HCT116 (cell line): Measurements from ENCODE around the gene SEH1L. TPM values are rescaled to one million over a fixed set of nuclear protein-coding genes. Genes with fewer than 3 reads are reported as not detected.

ENCODE experiments used
- ATAC-seq: fragments of 200-7000 bp; cut with Tn5 transposase; 2 replicates; pipeline ENCODE4 v1.9.1; 2020; ENCODE audit warnings: mild to moderate bottlenecking, moderate library complexity
- BruUV-seq: library from RNA; stranded (reverse); fragments of 400-500 nt; replicated peaks from 2 replicates; lab custom pipeline; 2021; lab: Mats Ljungman, UMichigan
- CTCF ChIA-PET: fragments of 300-600 bp; sonication (Branson Sonifier 250); formaldehyde crosslinking; loops from one replicate; lab custom pipeline; 2021; ENCODE audit warnings: antibody characterized with exemption; lab: Charles Lee
- POLR2A ChIA-PET: fragments of 300-600, 350-600 bp; sonication (Branson Sonifier 250); formaldehyde crosslinking; loops from one replicate; lab custom pipeline; 2021; ENCODE audit warnings: antibody characterized with exemption; lab: Charles Lee
- RAD21 ChIA-PET, 2 experiments: fragments of 300-600 bp; sonication (Branson Sonifier 250); formaldehyde crosslinking; loops; one replicate each; lab custom pipeline; 2023; ENCODE audit warnings: low total read pairs in 2 of 2; ENCODE audit not compliant: uncharacterized antibody in 2 of 2, unreplicated experiment in 2 of 2, low non-redundant PET in 1 of 2; lab: Charles Lee
- DNase-seq: peaks from one replicate; pipeline ENCODE4 v3.0.0-alpha.2; 2010; ENCODE audit warnings: low read depth, low spot score
- H2AFZ ChIP-seq: fragments of 200-600 bp; shearing (Covaris generic), sonication (generic); 2 replicates; pipeline ENCODE4 v1.6.1; 2017; ENCODE audit warnings: low read depth, mixed run types, mixed read lengths, antibody characterized with exemption, low read length; ENCODE audit not compliant: poor library complexity, severe bottlenecking
- H3K27ac ChIP-seq: 2 replicates; pipeline ENCODE4 v1.5.1; 2012; ENCODE audit warnings: low read depth, low read length
- H3K27me3 ChIP-seq: fragments of 200-600 bp; sonication (generic); 2 replicates; pipeline ENCODE4 v1.6.1; 2016; ENCODE audit warnings: mixed run types, low read length, mixed read lengths; ENCODE audit not compliant: insufficient read depth
- H3K36me3 ChIP-seq, 2 experiments: fragments of 200-500 bp in 1 of 2; fragments of 200-600 bp in 1 of 2; sonication (Bioruptor generic) in 1 of 2; sonication (generic) in 1 of 2; 2 replicates each; pipeline versions ENCODE4 v1.5.1 to v1.6.1; 2014 to 2016; ENCODE audit warnings: low read length in 2 of 2, inconsistent platforms in 1 of 2, mixed read lengths in 1 of 2, mixed run types in 1 of 2; ENCODE audit not compliant: insufficient read depth in 2 of 2, control insufficient read depth in 1 of 2
- H3K4me1 ChIP-seq, 2 experiments: fragments of 200-600 bp in 1 of 2; sonication (generic) in 1 of 2; 2 replicates each; pipeline versions ENCODE4 v1.5.1 to v1.6.1; 2012 to 2017; ENCODE audit warnings: low read length in 2 of 2, inconsistent platforms in 1 of 2, mild to moderate bottlenecking in 1 of 2, mixed read lengths in 1 of 2, mixed run types in 1 of 2, moderate library complexity in 1 of 2; ENCODE audit not compliant: insufficient read depth in 2 of 2, control insufficient read depth in 1 of 2
- H3K4me2 ChIP-seq: fragments of 200-600 bp; sonication (generic); 2 replicates; pipeline ENCODE4 v1.6.1; 2017; ENCODE audit warnings: mixed run types, low read length, mixed read lengths
- H3K4me3 ChIP-seq, 2 experiments: fragments of 200-600 bp in 1 of 2; sonication (generic) in 1 of 2; replicated peaks in 1 of 2; 2 replicates each; pipeline ENCODE4 v1.5.1; 2011 to 2016; ENCODE audit warnings: low read length in 2 of 2, control low read depth in 1 of 2, low read depth in 1 of 2, mild to moderate bottlenecking in 1 of 2, mixed read lengths in 1 of 2, mixed run types in 1 of 2
- H3K79me2 ChIP-seq: fragments of 200-600 bp; sonication (generic); 2 replicates; pipeline ENCODE4 v1.6.1; 2017; ENCODE audit warnings: mild to moderate bottlenecking, mixed run types, low read length, moderate library complexity, mixed read lengths; ENCODE audit not compliant: insufficient read depth
- H3K9ac ChIP-seq: fragments of 200-600 bp; sonication (generic); 2 replicates; pipeline ENCODE4 v1.6.1; 2016; ENCODE audit warnings: low read length, mixed read lengths
- H3K9me2 ChIP-seq: fragments of 200-600 bp; sonication (generic), shearing (Covaris generic); 2 replicates; pipeline ENCODE4 v1.6.1; 2017; ENCODE audit warnings: mixed run types, mild to moderate bottlenecking, moderate library complexity; ENCODE audit not compliant: insufficient read depth
- H3K9me3 ChIP-seq, 2 experiments: fragments of 200-500 bp in 1 of 2; fragments of 200-600 bp in 1 of 2; sonication (Bioruptor generic) in 1 of 2; sonication (generic) in 1 of 2; 2 replicates each; pipeline ENCODE4 v1.6.1; 2014 to 2017; ENCODE audit warnings: low read length in 2 of 2, mixed read lengths in 2 of 2, inconsistent platforms in 1 of 2, low read depth in 1 of 2, mild to moderate bottlenecking in 1 of 2, mixed run types in 1 of 2, moderate library complexity in 1 of 2; ENCODE audit not compliant: control insufficient read depth in 1 of 2, insufficient read depth in 1 of 2
- H4K20me1 ChIP-seq: fragments of 200-600 bp; sonication (generic), shearing (Covaris generic); 2 replicates; pipeline ENCODE4 v1.6.1; 2017; ENCODE audit warnings: mixed run types, mild to moderate bottlenecking, moderate library complexity; ENCODE audit not compliant: insufficient read depth
- ATF3 ChIP-seq: IDR thresholded peaks from 2 replicates; pipeline ENCODE4 v1.6.1; 2012
- CBX3 ChIP-seq: IDR thresholded peaks from 2 replicates; pipeline ENCODE4 v1.6.1; 2012; ENCODE audit warnings: low read depth
- CEBPB ChIP-seq: IDR thresholded peaks from 2 replicates; pipeline ENCODE4 v1.6.1; 2012; ENCODE audit warnings: low read depth
- CTCF ChIP-seq, 3 experiments: fragments of 200-600 bp in 1 of 3; sonication (generic) in 1 of 3; IDR thresholded peaks in 2 of 3; conservative IDR thresholded peaks in 1 of 3; 2 replicates each; pipeline ENCODE4 v1.5.1; 2012 to 2017; ENCODE audit warnings: low read depth in 2 of 3, low read length in 2 of 3, antibody characterized with exemption in 1 of 3, borderline replicate concordance in 1 of 3, control low read depth in 1 of 3, mild to moderate bottlenecking in 1 of 3, mixed read lengths in 1 of 3, mixed run types in 1 of 3, moderate library complexity in 1 of 3; ENCODE audit not compliant: insufficient read depth in 1 of 3
- EGR1 ChIP-seq: IDR thresholded peaks from 2 replicates; pipeline ENCODE4 v1.6.1; 2012; ENCODE audit warnings: low read depth
- EZH2 ChIP-seq: fragments of 200-600 bp; sonication (generic); IDR thresholded peaks from 2 replicates; pipeline ENCODE4 v1.6.1; 2017; ENCODE audit warnings: antibody characterized with exemption, mixed run types
- EZH2phosphoT487 ChIP-seq: fragments of 200-600 bp; IDR thresholded peaks from 2 replicates; pipeline ENCODE4 v1.6.1; 2018; ENCODE audit warnings: antibody characterized with exemption, borderline replicate concordance
- FOSL1 ChIP-seq: IDR thresholded peaks from 2 replicates; pipeline ENCODE4 v1.6.1; 2012; ENCODE audit warnings: low read depth
- JUND ChIP-seq: IDR thresholded peaks from 2 replicates; pipeline ENCODE4 v1.6.1; 2012
- MAX ChIP-seq: IDR thresholded peaks from 2 replicates; pipeline ENCODE4 v1.6.1; 2012
- POLR2A ChIP-seq: IDR thresholded peaks from 2 replicates; pipeline ENCODE4 v1.7.0; 2011; ENCODE audit warnings: borderline replicate concordance; ENCODE audit not compliant: insufficient read depth, insufficient read length; ENCODE audit errors: extremely low read depth
- POLR2AphosphoS5 ChIP-seq: IDR thresholded peaks from 2 replicates; pipeline ENCODE4 v1.6.1; 2011; ENCODE audit warnings: mild to moderate bottlenecking, low read depth, low read length, moderate library complexity
- RAD21 ChIP-seq: IDR thresholded peaks from 2 replicates; pipeline ENCODE4 v1.6.1; 2012; ENCODE audit warnings: low read depth, mild to moderate bottlenecking
- REST ChIP-seq: IDR thresholded peaks from 2 replicates; pipeline ENCODE4 v1.6.1; 2012; ENCODE audit warnings: low read depth
- SIN3A ChIP-seq: IDR thresholded peaks from 2 replicates; pipeline ENCODE4 v1.6.1; 2012; ENCODE audit warnings: low read depth
- SP1 ChIP-seq: IDR thresholded peaks from 2 replicates; pipeline ENCODE4 v1.6.1; 2012; ENCODE audit warnings: low read depth
- ZBTB33 ChIP-seq: IDR thresholded peaks from 2 replicates; pipeline ENCODE4 v1.6.1; 2011; ENCODE audit warnings: mild to moderate bottlenecking, low read length, moderate library complexity; ENCODE audit not compliant: insufficient replicate concordance; ENCODE audit errors: extremely low read depth
- ZFX ChIP-seq: fragments of 450-650 bp; IDR thresholded peaks from 2 replicates; pipeline ENCODE4 v1.6.1; 2017
- ZNF274 ChIP-seq: fragments of 200-500 bp; sonication (Bioruptor generic); IDR thresholded peaks from 2 replicates; pipeline ENCODE4 v1.6.1; 2014; ENCODE audit warnings: mild to moderate bottlenecking, low read depth, low read length, inconsistent platforms
- intact Hi-C: fragments of 100-400 bp; cut with micrococcal nuclease; formaldehyde crosslinking; loops from 2 replicates; pipeline ENCODE4 v1.10.0; 2022
- total RNA-seq: library from RNA; stranded (reverse); gene quantifications from one replicate; pipeline ENCODE4 v1.2.1, GENCODE V29; 2021; ENCODE audit not compliant: unreplicated experiment

Gene SEH1L
- total RNA-seq, 1 experiment from 2014 or later = 83.7 TPM

- no peaks in the 10 kb centered on the region for H3K9me3 ChIP-seq
- intact Hi-C loops = loop anchor here (2.0 to 10.0 kb wide), 3 partner anchors 65 to 687 kb away; partner anchors contain the start of gene PRELID3A
- no peaks in the 10 kb centered on the region for H3K27me3 ChIP-seq
- BruUV-seq = no TSS peak
- H4K20me1 ChIP-seq = no peaks in the 10 kb centered on the region
- POLR2A ChIA-PET = interaction anchor here (0.8 to 1.3 kb wide), 3 partner anchors 43 to 571 kb away, joined by 3 to 4 read pairs (median 4); partner anchors contain the start of genes AFG3L2, CEP192 and PTPN2
- RAD21 ChIA-PET = interaction anchor here in 1 of 2 experiments (0.6 kb wide), 1 partner anchor 653 kb away, joined by 4 read pairs; no protein-coding TSS in a partner anchor
- peak overlapping the region; percentile 88 for H3K27ac ChIP-seq
- H3K4me3 ChIP-seq = peak overlapping the region; percentile 56 to 71
- CTCF ChIA-PET = no interaction called here
- no peaks in the 10 kb centered on the region for H3K9me2 ChIP-seq
- peak overlapping the region; percentile 85 for H3K4me2 ChIP-seq
- H3K9ac ChIP-seq = peak overlapping the region; percentile 82
- H3K4me1 ChIP-seq = peaks cover 11 to 23% of the 10 kb centered on the region in 2 experiments; a peak in 3 of 4 replicates
- no peak overlapping the region for H2AFZ ChIP-seq
- ATAC-seq (peak; percentile 87), DNase-seq (peak; percentile 80)
- peaks cover 57% of the 10 kb centered on the region for H3K79me2 ChIP-seq
- peaks cover 5 to 7% of the 10 kb centered on the region in 2 experiments; a peak in 3 of 4 replicates for H3K36me3 ChIP-seq
- TF ChIP-seq REST = no peak
- TF ChIP-seq ATF3 = no peak
- TF ChIP-seq RAD21 = no peak
- peak; percentile 88 for TF ChIP-seq EGR1
- TF ChIP-seq CEBPB = no peak
- TF ChIP-seq FOSL1 = no peak
- TF ChIP-seq CBX3 = peak; percentile 80; the same call in 1 of the 2 replicates
- TF ChIP-seq MAX = peak; percentile 97
- TF ChIP-seq ZFX = peak; percentile 91
- peak; percentile 61; the same call in 1 of the 2 replicates for TF ChIP-seq SP1
- peak; percentile 33 for TF ChIP-seq SIN3A
- no peak for TF ChIP-seq EZH2phosphoT487
- TF ChIP-seq ZNF274 = no peak
- no peak for TF ChIP-seq CTCF (IDR thresholded peaks at IDR 0.05 in 2 of 3, conservative IDR thresholded peaks at IDR 0.05 in 1 of 3; ENCODE audit: borderline replicate concordance in 1 of 3, insufficient read depth in 1 of 3, low read depth in 2 of 3, low read length in 2 of 3)
- TF ChIP-seq EZH2 = no peak
- no peak for TF ChIP-seq JUND
- TF ChIP-seq POLR2A = no peak
- no peak for TF ChIP-seq ZBTB33
- TF ChIP-seq POLR2AphosphoS5 = peak; percentile 68
Measured at GRCh38 chr18:12948050-12948804, 416 bp downstream of the SEH1L start.
